BE2C (cell line): ENCODE results near the gene ADAMTS3.
A peak's percentile ranks its signal among the peaks of the same experiment; 100 is the strongest.

Experiments
- DNase-seq: peaks from one replicate; pipeline ENCODE4 v3.0.0-alpha.2; 2020
- H3K27me3 ChIP-seq: fragments of 250-450 bp; sonication (Bioruptor Pico); 2 replicates; pipeline ENCODE4 v1.5.1; 2020; ENCODE audit warnings: mild to moderate bottlenecking
- H3K36me3 ChIP-seq: fragments of 250-450 bp; sonication (Bioruptor Pico); 2 replicates; pipeline ENCODE4 v1.5.1; 2020; ENCODE audit warnings: mild to moderate bottlenecking
- H3K4me1 ChIP-seq: fragments of 250-450 bp; sonication (Bioruptor Pico); 2 replicates; pipeline ENCODE4 v1.5.1; 2020
- H3K4me3 ChIP-seq: 2 replicates; pipeline ENCODE4 v1.5.1; 2011; ENCODE audit warnings: low read depth, low read length
- H3K9me3 ChIP-seq: fragments of 250-450 bp; sonication (Bioruptor Pico); 2 replicates; pipeline ENCODE4 v1.5.1; 2020
- TF ChIP-seq, protein P1 (sequence below): IDR thresholded peaks from 2 replicates; pipeline ENCODE4 v1.5.1; 2012; ENCODE audit warnings: mild to moderate bottlenecking, low read depth, low read length

Gene ADAMTS3

DNA sequence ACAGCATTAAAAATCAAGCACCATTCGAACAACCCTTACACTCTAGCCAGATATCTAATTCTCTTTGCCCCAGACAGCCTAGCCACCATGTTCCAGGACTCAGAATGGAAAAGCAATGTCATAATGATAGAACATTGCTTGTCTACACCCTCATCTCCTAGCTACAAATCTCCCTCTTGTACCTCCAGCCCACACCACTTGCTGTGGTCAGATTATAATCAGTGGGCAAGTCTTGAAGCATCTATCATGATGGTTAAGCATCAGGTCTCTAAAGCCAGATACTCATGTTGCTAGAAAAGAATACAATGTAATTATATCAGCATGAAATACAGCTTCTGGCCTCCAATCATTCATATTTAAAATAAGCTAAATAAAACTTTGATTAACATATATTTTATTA lies 268.9 kb downstream of the ADAMTS3 start:
- no peaks in the 10 kb centered on the region for H3K36me3 ChIP-seq
- TF ChIP-seq, protein P1, sequence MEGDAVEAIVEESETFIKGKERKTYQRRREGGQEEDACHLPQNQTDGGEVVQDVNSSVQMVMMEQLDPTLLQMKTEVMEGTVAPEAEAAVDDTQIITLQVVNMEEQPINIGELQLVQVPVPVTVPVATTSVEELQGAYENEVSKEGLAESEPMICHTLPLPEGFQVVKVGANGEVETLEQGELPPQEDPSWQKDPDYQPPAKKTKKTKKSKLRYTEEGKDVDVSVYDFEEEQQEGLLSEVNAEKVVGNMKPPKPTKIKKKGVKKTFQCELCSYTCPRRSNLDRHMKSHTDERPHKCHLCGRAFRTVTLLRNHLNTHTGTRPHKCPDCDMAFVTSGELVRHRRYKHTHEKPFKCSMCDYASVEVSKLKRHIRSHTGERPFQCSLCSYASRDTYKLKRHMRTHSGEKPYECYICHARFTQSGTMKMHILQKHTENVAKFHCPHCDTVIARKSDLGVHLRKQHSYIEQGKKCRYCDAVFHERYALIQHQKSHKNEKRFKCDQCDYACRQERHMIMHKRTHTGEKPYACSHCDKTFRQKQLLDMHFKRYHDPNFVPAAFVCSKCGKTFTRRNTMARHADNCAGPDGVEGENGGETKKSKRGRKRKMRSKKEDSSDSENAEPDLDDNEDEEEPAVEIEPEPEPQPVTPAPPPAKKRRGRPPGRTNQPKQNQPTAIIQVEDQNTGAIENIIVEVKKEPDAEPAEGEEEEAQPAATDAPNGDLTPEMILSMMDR: no peak
- no peaks in the 10 kb centered on the region for H3K27me3 ChIP-seq
- no peaks in the 10 kb centered on the region for H3K9me3 ChIP-seq
- peaks cover 19% of the 10 kb centered on the region for H3K4me1 ChIP-seq
- DNase-seq: no peak
- no peak overlapping the region for H3K4me3 ChIP-seq

DNA sequence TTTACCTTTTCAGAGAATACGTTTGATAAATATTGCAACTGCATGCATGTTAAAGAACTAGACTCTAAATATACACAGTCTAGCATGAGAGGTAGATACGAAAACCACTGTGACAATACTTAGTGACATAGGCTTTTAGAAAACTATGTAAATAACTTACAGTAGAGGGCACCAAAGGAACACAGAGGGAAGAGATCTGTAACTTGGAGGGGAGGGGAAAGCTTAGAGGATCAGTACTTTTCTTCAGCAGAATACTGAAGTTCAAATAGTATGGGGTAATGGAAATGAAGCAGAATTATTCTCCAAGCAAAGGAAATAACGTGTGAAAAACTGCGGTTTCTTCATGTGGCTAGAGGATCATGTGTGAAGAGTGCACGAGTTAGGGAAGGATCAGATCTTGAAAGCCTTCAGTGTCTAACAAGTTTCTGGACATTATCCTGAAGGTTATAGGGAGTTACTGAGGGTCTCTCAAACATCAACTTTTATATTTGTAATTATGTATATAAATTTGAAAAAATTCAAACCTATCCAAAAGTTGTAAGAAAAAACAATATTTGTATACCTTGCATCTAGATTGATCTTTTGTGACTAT lies 273.0 kb downstream of the ADAMTS3 start:
- TF ChIP-seq, protein P1: peak; percentile 81
- Histone ChIP-seq H3K27me3 (no peaks in the 10 kb centered on the region), H3K4me1 (peaks cover 19% of the 10 kb centered on the region), H3K36me3 (no peaks in the 10 kb centered on the region; the same call in 1 of the 2 replicates), H3K4me3 (no peak overlapping the region), H3K9me3 (no peaks in the 10 kb centered on the region; the same call in 1 of the 2 replicates)
- no peak for DNase-seq

DNA sequence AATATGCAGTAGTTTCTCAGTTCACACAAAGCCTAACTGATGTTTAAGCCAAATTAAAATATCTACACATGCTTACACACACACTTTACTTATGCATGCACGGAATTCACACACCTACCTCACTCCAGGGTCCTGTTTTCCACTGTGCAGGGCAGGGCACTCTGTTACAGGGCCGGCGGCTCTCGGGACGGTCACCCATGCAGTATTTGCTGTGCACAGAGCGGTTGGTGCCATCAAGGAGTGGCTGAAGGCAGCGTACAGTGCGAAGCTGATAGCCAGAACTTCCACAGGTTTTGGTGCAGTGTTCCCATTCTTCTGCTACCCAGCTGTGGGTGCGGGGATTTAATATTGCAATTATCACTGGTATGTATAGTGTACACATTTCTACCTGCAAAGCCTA lies 278.3 kb downstream of the ADAMTS3 start:
- H3K9me3 ChIP-seq: no peaks in the 10 kb centered on the region; the same call in 1 of the 2 replicates
- no peaks in the 10 kb centered on the region for H3K4me1 ChIP-seq
- TF ChIP-seq, protein P1: no peak
- DNase-seq: no peak
- no peak overlapping the region for H3K4me3 ChIP-seq
- peaks cover 4% of the 10 kb centered on the region; the same call in 1 of the 2 replicates for H3K36me3 ChIP-seq
- no peaks in the 10 kb centered on the region for H3K27me3 ChIP-seq

DNA sequence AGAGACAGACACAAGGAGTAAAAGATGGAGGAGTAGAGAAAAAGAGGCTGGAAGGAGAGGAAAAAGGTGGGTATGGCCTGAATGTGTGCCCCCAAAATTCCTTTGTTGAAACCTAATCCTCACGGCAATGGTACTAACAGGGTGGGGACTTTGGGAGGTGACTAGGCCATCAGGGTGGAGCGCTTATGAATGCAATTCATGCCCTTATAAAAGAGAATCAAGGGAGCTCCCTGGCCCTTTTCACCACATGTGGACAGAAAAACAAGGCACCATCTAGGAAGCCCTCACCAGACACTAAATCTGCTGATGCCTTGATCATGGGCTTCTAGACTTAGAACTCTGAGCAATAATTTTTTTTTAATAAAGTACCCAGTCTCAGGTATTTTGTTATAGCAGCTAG lies 282.1 kb downstream of the ADAMTS3 start:
- DNase-seq: no peak
- Histone ChIP-seq H3K36me3 (peaks cover 11% of the 10 kb centered on the region), H3K4me3 (no peak overlapping the region), H3K4me1 (no peaks in the 10 kb centered on the region), H3K9me3 (no peaks in the 10 kb centered on the region; the same call in 1 of the 2 replicates), H3K27me3 (no peaks in the 10 kb centered on the region)
- TF ChIP-seq, protein P1: no peak

DNA sequence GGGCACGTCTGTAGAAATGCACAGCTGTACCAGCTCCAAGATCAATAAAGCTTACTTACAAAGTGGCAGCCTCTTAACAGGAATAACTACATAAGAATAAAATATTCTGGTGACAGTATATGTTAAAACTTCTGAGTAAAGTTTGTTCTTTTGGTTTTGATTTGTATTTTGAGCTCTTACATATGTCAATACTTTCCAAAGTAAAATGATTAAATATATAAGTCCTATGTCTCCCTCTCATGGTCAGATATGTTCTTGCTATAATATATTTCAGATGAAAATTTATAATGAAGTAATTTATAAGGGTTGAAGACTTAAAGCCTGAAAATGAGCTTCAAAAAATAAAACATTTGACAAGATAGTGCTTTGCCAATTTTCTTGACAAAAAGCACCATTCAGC lies 282.8 kb downstream of the ADAMTS3 start:
- Histone ChIP-seq H3K9me3 (no peaks in the 10 kb centered on the region), H3K4me3 (no peak overlapping the region), H3K36me3 (peaks cover 11% of the 10 kb centered on the region), H3K4me1 (no peaks in the 10 kb centered on the region), H3K27me3 (no peaks in the 10 kb centered on the region)
- TF ChIP-seq, protein P1: no peak; the same call in 1 of the 2 replicates
- DNase-seq: no peak

DNA sequence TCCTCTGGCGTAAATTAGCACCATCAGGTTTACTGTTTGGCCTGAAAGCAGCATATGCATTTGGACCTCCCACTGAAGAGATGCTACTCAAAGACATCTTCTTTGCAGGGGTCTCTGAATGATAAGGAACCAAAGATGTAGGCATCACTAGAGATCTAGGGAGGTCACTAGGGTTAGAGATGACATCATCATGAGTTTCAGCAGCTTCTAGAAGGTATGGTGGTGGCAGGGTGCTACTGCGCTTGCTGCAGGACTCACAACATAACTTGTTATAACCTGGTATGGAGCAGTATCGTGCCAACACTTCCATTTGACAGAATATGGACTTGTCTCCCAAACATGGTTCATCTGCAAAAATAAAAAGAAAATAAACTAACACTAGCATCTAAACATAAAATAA lies 285.7 kb downstream of the ADAMTS3 start:
- Histone ChIP-seq H3K27me3 (no peaks in the 10 kb centered on the region), H3K36me3 (peaks cover 7% of the 10 kb centered on the region; the same call in 1 of the 2 replicates), H3K9me3 (no peaks in the 10 kb centered on the region), H3K4me1 (no peaks in the 10 kb centered on the region), H3K4me3 (no peak overlapping the region)
- TF ChIP-seq, protein P1: 0 out of 2 replicates have a peak, but pooled peaks have one; percentile 4
- DNase-seq: no peak
